ENCODE results near the gene SLX9.
"Not testable (repeated sequence)": the region's sequence is repeated elsewhere in the genome, so short reads cannot be mapped to it uniquely, and the experiment has no call there.

Gene SLX9

DNA sequence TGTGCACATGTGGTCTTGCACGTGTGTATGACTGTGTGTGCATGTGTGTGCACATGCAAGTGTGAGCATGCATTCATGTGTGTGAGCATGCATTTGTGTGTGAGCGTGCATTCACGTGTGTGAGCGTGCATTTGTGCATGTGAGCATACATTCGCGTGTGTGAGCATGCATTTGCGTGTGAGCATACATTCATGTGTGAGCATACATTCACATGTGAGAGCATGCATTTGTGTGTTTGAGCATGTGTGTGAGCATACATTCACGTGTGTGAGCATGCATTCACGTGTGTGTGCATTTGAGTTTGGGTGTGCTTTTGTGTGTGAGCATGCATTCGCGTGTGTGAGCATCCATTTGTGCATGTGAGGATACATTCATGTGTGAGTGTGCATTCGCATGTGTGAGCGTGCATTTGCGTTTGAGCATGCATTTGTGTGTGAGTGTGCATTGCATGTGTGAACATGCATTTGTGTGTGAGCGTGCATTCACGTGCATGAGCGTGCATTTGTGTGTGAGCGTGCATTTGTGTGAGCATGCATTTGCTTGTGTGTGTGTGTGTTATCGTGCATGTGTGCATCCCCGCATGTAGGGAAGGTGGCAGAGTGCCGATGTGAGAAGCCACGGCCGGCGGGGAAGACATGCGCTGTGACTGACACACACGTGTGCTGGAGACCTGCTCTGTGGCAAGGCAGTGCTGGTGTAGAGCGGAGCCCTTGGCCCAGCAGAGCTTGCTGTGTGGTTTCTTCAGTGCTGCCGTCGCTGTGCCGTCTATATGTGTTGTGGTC, 37.4 kb upstream of the SLX9 start:
- no peak for DNase-seq (ENCODE audit: low spot score)

DNA sequence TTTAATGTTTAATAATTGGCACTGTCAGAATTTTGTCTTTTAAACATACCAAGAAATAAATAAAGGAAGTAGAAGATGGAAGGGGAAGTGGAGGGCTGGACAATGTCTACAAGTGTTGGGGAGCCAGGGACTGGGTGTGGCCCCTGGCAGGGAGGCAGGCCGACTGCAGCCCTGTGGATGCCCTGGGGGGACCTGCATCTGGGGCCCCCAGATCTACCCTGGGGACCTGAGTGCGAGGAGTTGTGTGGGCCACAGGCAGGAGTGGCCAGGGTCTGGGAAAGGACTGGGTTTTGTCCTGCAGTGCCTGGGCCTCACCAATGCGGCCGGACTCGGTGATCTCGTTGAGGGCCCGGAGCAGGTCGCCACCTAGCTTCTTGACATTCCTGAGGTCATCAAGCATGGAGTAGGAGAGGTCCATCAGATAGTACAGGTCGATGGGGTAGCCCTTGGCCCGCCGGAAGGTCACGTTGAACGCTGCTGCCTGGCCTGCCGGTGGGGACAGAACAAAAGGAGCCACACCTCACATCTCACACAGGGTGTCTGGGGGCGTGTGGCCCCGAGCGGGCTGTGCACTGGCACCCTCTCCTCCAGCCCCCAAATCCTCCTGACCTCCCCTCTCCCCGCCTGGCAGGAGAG, 36.7 kb upstream of the SLX9 start:
- DNase-seq (ENCODE audit: low spot score) = no peak

DNA sequence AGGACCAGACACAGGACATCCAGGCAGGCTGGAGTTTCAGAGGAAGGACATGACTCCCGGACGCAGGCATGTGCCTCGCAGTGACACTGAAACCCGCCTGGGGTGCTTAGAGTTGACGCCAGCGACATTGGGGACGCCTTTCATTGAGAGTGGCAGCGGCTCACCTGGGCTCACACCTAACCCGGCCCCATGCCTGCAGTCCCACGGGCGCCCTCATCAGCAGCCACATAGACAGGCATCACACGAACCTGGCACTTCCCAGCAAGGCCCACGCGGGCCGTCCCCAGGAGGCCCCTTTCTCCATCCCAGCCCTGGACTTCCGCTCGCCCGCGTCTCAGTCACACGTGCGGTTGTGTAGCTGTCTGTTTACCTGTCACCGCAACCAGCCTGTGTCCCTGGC, 36.1 kb upstream of the SLX9 start:
- no peak for DNase-seq (ENCODE audit: low spot score)

DNA sequence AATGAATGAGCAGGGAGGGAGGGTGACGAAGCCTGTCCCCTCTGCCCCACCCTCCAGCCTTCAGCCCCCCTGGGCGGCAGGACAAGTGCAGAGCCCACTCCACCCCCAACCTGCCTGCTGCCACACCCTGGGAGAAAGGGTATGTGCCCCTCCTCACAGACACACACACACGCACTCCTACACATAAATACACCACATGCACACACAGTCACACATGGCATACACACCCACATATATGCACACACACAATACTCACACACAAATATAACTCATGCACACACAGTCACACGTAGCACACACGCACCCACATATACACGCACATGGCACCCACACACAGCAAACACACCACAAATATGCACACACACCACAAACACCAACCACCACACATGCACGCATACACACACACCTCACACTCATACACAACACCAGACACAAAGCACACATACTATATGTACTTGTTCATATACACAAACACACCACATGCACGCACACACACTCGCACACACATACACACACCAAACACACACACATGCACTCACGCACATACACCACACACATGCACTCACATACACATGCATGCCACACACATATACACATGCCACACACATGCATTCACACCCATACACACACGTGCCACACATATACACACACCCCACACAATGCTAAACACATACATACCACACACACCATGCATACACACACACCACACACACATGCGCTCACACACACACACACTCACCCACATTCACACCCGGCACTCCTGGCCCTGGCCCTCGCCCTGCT, 35.5 kb upstream of the SLX9 start:
- DNase-seq (ENCODE audit: low spot score) = no peak

DNA sequence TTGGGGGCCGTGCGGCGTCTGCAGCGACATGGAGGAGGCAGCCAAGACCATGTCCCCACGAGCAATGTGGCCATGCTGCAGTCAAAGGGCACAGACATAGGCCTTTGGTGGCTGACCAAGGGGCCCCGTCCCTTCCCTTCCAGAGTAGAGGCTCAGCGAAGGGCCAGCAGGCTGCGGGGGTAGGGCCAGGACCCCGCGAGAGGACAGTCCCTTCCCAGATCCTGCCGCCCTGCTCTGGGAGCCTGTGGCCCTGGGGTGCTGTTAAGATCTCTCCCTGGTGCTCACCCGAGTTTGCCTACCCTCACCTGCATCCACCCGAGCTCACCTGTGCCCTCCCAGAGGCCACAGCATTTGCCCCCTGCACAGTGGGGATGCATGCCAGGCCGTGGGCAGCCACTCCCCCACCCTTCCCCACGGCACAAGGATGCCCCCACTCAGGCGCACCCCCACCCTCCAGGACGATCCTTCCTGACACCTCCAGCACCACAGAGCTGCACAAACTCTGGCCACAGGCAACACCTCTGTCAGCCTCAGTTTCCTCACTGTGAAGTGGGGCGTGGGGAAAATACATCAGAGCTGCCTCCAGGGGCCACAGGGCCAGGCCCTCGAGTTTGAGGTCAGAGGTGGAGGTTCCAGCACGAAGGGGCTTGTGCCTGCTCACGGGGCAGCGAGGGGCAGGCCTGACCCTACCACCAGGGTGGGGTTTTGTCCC, 34.7 kb upstream of the SLX9 start:
- DNase-seq (ENCODE audit: low spot score) = no peak

DNA sequence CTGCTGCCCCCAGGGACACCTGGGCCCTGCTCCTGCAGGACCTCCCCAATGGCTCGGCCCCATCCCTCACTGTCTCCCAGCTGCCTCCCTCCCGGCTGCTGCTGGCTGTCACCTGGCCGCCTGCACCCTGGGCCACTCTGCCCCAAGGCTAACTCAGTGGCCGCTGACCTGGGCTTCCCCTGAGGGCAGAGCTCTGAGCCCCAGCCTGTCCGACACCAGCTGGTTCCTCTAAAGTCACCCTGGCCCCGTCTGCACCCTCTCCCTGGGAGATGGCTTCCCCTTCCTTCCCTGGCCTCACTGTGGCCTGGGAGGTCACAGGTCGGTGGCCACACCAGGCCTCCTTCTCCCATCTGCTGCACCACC, 34.1 kb upstream of the SLX9 start:
- DNase-seq (ENCODE audit: low spot score) = no peak

DNA sequence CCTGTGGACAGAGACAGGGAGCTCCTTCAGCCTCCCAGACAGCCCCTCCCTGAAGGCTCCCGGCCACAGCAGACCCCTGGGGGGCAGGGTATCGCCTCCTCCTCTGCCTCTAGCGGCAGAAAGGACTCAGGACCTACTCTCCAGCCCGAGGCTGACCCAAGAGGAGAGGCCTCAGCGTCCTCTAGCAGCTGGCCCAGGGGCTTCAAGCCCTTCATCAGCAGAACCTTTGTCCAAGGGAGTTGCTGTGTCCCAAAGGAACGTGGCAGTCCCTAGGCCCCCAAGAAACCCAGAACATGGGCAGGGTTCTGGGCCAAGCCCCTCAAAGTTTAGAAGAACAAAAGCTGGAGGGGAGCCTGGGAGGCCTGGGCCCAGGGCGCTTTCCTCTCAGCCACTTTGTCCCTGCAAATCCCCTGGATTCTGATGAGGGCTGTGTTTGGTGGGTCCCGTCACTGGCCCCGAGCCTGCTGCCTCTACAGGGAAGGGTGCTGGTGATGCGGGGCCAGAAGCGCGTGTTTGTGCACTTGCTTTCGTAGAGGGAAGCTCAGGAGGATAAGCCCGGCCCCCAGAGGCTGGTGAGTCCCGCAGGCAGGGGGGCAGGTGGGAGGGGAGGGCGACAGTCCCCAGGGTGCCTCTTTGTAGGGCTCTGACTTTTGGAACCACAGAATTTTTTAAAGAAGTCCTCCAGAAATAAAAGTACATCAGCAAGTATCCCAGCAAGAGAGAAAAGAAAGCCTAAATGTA, 32.4 kb upstream of the SLX9 start:
- no peak for DNase-seq (ENCODE audit: low spot score)

DNA sequence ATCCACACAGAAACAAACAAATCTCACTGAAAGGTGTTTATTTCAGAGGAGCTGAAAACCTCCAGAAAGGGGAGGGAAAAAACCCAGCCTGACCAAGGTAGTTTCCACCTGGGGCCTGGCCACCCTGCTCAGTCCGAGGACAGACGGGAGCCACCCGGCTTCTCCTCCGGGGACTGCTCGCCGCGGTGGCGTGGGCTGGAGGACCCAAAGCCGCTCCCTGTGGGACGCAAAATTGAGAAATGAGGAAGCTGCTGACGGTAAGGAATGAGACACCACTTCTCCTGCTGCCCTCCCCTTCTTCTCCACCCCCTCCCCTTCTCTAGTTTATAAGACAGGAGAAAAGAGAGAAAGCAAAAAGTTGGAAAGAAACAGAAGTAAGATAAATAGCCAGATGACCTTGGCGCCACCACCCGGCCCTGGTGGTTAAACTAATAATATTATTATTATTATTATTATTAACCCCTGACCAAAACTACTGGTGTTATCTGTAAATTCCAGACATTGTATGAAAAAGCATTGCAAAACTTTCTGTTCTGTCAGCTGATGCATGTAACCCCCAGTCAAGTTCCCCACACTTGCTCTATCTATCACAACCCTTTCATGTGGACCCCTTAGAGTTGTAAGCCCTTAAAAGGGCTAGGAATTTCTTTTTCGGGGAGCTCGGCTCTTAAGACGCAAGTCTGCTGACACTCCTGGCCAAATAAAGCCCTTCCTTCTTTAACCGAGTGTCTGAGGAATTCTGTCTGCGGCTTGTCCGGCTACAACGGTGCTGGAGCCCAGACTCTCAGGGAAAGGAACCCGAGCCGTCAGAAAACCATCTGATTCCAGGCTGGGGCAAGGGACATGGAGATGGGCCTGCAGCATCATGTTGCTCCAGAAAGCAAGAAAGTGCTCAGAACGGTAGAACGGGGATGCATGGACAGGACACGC, 31.6 kb upstream of the SLX9 start:
- DNase-seq (ENCODE audit: low spot score) = no peak

DNA sequence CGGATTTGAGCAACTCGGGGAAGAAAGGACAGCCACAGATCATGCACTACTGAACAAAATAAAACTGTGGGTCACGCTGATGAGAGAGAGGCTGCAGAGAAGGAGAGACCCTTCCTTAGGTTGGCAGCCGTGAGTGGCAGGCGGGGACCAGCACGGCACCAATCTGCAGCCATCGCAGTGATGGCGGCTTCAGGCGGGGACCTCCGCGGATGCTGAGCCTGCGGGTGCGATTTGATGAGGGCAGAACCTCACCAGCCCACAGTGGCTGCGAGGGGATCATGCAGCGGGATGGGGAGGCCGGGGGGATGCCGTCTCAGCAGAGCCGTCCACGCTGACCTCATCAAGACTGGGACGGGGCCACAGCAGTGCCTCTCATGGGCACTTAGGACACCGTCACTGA, 30.9 kb upstream of the SLX9 start:
- no peak for DNase-seq (ENCODE audit: low spot score)

DNA sequence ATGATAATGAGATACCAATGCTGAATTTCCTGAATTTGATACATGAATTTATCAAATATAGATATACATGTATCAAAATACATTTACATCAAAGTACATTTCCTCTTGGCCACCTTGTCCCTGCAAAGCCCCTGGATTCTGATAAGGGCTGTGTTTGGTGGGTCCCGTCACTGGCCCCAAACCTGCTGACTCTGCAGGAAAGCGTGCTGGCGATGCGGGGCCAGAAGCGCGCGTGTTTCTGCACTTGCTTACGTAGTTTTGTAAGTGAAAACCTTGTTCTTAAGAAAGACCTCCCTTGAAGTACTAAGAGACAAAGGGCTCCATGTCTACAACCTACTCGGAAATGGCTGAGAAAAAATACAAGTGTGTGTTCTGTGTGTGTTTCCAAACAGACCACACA, 30.1 kb upstream of the SLX9 start:
- DNase-seq (ENCODE audit: low spot score) = no peak

DNA sequence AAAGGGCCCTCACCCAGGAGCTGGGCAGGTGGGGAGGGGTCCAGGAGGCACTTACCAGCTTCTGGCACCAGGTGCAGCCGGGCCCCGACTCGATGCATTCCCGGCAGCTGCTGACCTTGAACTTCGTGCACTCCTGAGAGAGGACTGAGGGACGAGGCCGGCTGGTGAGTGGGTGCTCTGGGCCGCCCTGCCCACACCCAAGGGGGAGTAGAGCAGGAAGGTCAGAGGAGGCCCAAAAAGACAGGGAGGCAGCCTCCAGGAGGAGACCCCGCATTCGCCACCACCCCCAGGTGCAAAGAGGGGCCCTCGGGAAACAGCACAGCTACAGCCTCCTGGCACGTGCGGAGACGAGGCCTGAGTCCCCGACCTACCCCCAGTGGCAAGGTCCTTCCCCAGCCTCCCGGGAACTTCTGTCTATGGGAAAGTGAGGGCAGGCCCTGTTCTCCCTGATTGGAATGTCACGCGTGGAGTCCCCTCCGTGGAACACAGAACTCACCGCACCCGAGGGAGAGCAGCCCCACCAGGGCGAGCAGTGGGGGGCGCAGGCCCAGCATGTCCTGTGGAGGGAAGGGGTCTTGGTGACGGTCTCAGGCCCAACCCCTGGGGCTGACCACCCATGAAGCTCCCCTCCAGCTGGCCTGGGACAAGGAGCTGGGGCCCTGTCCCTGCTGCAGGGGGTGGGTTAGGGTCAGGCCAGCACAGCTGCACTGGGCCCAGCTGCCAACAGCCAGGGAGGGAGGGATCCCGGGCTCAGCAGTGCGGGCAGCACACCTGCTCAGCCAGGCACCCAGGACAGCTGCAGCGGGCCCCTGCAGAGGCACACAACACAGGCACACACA, 29.4 kb upstream of the SLX9 start:
- DNase-seq (ENCODE audit: low spot score) = no peak

DNA sequence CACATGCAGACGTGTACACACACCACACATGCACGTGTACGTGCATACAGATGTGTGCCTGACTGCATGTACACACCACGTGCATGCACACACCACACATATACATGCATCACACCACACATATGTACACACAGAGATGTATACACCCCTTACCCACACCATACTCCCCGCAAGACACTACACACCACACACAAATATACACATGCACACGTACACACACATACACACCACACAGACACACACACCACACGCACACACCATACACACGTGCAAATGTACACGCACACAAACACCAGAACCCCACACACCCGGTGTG, 28.8 kb upstream of the SLX9 start:
- no peak for DNase-seq (ENCODE audit: low spot score)

DNA sequence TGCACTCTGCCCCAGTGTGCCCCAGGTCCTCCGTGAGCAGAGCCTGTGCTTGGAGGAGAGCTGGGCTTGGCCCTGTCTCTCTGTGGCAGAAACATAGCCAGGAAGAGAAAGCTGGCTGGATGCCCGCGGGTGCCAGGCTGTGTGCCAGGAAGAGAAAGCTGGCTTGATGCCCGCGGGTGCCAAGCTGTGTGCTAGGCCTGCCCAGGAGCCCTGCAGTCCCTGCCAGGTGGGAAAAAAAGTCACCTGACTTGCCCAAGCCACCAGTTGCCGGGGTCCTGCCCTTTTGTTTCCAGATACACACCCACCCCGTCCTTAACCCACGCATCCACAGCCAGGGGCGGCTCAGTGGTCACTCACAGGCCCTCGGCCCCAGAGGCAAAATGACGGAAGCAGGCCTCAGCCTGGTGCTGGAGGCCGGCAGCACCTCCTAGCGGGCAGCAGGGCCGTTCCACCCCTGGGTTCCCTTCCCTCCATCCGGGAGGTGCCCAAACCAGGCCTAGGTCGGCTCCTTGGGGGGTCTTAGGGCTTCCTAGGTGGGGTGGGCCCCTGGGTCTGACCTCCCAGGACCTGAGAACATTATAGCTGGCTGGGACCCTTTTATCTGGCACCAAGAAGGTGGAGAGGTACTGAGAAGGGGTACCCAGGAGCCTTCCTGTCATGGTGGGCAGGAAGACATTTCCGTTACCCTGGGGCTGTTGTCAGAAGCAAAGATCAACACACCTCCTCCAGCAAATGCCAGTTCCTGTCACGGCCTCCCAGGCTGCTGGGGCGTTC, 28.3 kb upstream of the SLX9 start:
- DNase-seq (ENCODE audit: low spot score) = no peak

DNA sequence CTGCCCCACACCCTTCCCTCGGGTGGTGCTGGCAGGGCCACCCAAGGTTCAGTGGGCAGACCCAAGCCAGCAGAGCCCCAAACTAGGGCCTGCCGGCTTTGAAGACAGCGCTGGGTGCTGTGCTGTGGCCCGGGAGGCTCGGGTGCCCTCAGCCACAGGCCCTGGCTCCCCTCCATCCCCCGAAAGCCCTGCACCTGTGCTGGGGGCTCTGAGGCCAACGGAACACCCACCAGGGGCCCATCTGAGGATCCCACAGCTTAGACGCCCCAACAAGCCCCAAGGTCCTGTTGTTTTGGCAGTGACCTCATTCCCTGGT, 27.7 kb upstream of the SLX9 start:
- DNase-seq (ENCODE audit: low spot score) = no peak

DNA sequence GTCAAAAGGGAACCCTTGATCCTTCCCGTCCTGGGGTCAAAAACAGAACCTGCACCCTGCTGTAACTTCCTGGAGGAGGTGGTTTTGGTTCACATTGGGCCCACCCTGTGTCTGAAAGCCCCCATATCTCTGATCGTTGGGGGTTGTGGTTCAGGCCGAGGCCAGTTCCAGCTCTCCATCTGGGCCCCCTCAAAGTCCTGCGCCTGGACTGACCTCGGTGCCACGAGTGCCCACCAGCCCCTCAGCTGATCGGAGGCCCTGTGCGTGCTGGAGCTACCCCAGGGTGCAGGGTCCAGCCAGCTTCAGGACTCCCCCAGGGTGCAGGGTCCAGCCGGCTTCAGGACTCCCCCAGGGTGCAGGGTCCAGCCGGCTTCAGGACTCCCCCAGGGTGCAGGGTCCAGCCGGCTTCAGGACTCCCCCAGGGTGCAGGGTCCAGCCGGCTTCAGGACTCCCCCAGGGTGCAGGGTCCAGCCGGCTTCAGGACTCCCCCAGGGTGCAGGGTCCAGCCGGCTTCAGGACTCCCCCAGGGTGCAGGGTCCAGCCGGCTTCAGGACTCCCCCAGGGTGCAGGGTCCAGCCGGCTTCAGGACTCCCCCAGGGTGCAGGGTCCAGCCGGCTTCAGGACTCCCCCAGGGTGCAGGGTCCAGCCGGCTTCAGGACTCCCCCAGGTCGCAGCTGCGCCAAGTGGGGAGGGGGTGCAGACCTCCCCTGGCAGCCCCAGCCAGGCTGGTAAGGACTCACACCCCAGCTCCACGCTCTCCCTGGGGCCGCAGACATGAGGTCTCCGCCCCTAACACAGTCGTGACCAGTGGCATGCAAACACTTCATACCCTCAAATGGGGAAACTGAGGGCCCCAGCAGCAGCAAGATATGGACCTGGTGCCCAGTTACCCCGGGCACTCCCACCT, 27.1 kb upstream of the SLX9 start:
- DNase-seq (ENCODE audit: low spot score) = not testable (repeated sequence)

DNA sequence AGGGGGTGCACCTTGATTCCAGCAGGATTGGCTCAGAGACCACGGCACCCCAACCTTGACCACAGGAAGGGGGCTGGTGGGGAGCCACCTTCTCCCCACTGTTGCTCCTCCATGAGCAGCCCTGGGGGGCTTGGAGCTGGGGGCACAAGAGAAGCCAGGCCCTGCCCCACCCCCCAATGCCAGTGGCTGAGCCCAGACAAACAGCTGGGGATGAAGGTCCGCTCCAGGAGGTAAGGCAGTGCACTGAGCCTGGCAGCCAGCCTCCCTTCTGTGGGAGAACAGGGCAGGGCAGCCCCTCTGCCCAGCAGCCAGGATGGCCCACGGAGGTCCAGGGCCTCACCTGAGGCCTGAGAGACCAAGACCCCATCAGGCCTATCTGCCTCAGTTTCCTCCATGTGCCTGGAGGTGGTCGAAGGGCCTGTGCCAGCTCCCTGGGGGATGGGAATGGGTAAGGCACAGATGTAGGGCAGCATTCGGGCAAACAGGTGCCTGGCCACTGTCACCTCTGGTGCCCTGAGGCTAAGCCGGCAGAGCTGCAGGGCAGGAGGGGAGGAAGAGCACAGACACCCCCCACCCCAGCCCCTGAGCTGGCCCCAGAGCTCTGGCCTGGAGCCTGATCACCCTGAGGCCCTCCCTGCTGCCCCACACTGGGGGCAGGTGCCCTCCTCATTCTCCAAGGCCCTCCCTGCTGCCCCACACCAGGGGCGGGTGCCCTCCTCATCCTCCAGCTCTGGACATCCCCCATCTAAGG, 26.2 kb upstream of the SLX9 start:
- no peak for DNase-seq (ENCODE audit: low spot score)

DNA sequence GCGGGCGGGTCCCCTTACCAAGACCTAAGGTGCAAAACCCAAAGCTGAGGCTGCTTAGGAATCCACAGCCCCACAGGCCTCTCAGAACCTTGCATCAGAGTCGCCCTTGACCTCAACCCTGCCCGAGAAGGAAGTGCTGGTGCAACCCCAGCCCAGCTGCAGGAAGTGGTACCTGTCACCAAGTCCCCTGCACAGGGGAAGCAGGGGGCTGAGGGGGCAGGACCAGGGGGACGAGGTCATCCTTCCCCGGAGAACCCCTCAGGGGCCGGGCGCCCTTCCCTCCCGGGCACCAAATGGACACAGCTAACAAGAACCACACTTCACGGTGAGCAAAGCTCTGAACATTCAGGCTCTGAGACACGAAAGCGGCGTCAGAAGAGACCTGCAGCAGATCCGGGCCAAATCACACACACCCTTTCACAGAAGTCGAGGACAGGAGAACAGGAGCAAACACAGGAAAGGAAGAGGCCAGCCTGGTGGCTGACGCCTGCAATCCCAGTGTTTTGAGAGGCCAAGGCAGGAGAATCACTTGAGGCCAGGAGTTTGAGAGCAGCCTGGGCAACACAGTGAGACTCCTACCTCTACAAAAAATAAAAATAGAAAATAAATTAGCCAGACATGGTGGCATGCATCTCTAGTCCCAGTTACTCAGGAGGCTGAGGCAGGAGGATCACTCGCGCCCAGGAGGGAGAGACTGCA, 25.5 kb upstream of the SLX9 start:
- DNase-seq (ENCODE audit: low spot score) = no peak

All from D341Med (cell line).